ENCODE data around the gene AMER1.

GRCh38 chrX:64230123-64230970 is 24.8 kb upstream of the AMER1 start, which contains the start of gene ASB12:
- TF ChIP-seq CTCF (conservative IDR thresholded peaks at IDR 0.05; ENCODE audit: low read depth, low read length), result no peak
- TF ChIP-seq EZH2phosphoT487 (IDR thresholded peaks at IDR 0.05; ENCODE audit: borderline replicate concordance, low read length), result no peak
- no peak for TF ChIP-seq EZH2 (IDR thresholded peaks at IDR 0.05; ENCODE audit: low read length, unreplicated experiment)

Measured in PC-3 (cell line).